ENCODE data around the gene GDAP2. TPM values are rescaled to one million over a fixed set of nuclear protein-coding genes. Genes with fewer than 3 reads are reported as not detected.

Gene GDAP2
- total and polyA plus RNA-seq, 2 donors (not counting 3 experiments of a cell fraction or from before 2014, with no cell fraction given): 4.5 to 21.5 TPM

- DNase-seq (ENCODE audit: low read depth, low spot score) (peak; percentile 76), FAIRE-seq (peak; percentile 89)
- Histone ChIP-seq H3K9me3 (replicated peaks; ENCODE audit: control insufficient read depth, insufficient read depth, low read length) (no peaks in the 10 kb centered on the region), H3K9ac (replicated peaks; ENCODE audit: extremely low read depth, insufficient read depth, low read length) (no peak overlapping the region), H3K27me3 (ENCODE audit: control insufficient read depth in 2 of 2, insufficient read depth in 2 of 2, low read length in 2 of 2) (no peaks in the 10 kb centered on the region), H3K27ac (ENCODE audit: insufficient read depth, low read depth, low read length) (no peak overlapping the region), H3K4me1 (ENCODE audit: control insufficient read depth, extremely low read depth, insufficient read depth, low read length) (no peaks in the 10 kb centered on the region), H3K4me2 (ENCODE audit: insufficient read depth, low read length) (no peak overlapping the region), H3K9me1 (replicated peaks; ENCODE audit: control insufficient read depth, extremely low read depth, insufficient read depth, low read length) (no peaks in the 10 kb centered on the region), H3K4me3 (replicated peaks in 1 of 3; ENCODE audit: insufficient read depth in 1 of 3, low read depth in 1 of 3, low read length in 3 of 3) (no peak overlapping the region), H4K20me1 (replicated peaks; ENCODE audit: control insufficient read depth, extremely low read depth, insufficient read depth, low read length) (no peaks in the 10 kb centered on the region), H2AFZ (ENCODE audit: low read depth, low read length) (no peak overlapping the region), H3K79me2 (ENCODE audit: control insufficient read depth, insufficient read depth, low read length) (no peaks in the 10 kb centered on the region), H3K36me3 (ENCODE audit: control insufficient read depth in 2 of 2, extremely low read depth in 1 of 2, insufficient read depth in 2 of 2, low read length in 2 of 2) (peaks cover 0 to 6% of the 10 kb centered on the region in 2 experiments)
- intact Hi-C loops (cut with micrococcal nuclease) (loop anchor here (1.0 to 10.0 kb wide), 7 partner anchors 79 to 831 kb away; partner anchors contain the start of gene TTF2), dilution Hi-C loops (cut with MboI; ENCODE audit: extremely low pct_ligation_motif_present, low sequenced_read_pairs) (no loop called here)
- CTCF ChIA-PET: interaction anchor here (0.6 to 5.1 kb wide), 44 partner anchors 9 to 803 kb away, joined by 3 to 74 read pairs (median 4); partner anchors contain the start of gene GDAP2
- POLR2A ChIA-PET: no interaction called here
- BruUV-seq (replicated peaks): no TSS peak
- TF ChIP-seq GATA2 (IDR thresholded peaks at IDR 0.05; ENCODE audit: insufficient read depth, insufficient read length, low read depth, low read length): no peak
- TF ChIP-seq CTCF (IDR thresholded peaks at IDR 0.05; ENCODE audit: extremely low read depth in 1 of 2, insufficient read depth in 1 of 2, low read depth in 1 of 2, low read length in 2 of 2): peak; percentile 58 to 68
Measured at GRCh38 chr1:117895482-117896114, 33.8 kb downstream of the GDAP2 start.

- Histone ChIP-seq H3K36me3 (ENCODE audit: control insufficient read depth in 2 of 2, extremely low read depth in 1 of 2, insufficient read depth in 2 of 2, low read length in 2 of 2) (peaks cover 0 to 6% of the 10 kb centered on the region in 2 experiments), H3K9ac (replicated peaks; ENCODE audit: extremely low read depth, insufficient read depth, low read length) (no peak overlapping the region), H3K4me1 (ENCODE audit: control insufficient read depth, extremely low read depth, insufficient read depth, low read length) (no peaks in the 10 kb centered on the region), H3K9me1 (replicated peaks; ENCODE audit: control insufficient read depth, extremely low read depth, insufficient read depth, low read length) (no peaks in the 10 kb centered on the region), H3K79me2 (ENCODE audit: control insufficient read depth, insufficient read depth, low read length) (no peaks in the 10 kb centered on the region), H3K4me3 (replicated peaks in 1 of 3; ENCODE audit: insufficient read depth in 1 of 3, low read depth in 1 of 3, low read length in 3 of 3) (no peak overlapping the region), H2AFZ (ENCODE audit: low read depth, low read length) (no peak overlapping the region), H3K27me3 (ENCODE audit: control insufficient read depth in 2 of 2, insufficient read depth in 2 of 2, low read length in 2 of 2) (no peaks in the 10 kb centered on the region), H3K27ac (ENCODE audit: insufficient read depth, low read depth, low read length) (no peak overlapping the region), H3K9me3 (replicated peaks; ENCODE audit: control insufficient read depth, insufficient read depth, low read length) (no peaks in the 10 kb centered on the region), H3K4me2 (ENCODE audit: insufficient read depth, low read length) (no peak overlapping the region), H4K20me1 (replicated peaks; ENCODE audit: control insufficient read depth, extremely low read depth, insufficient read depth, low read length) (no peaks in the 10 kb centered on the region)
- dilution Hi-C loops (cut with MboI; ENCODE audit: extremely low pct_ligation_motif_present, low sequenced_read_pairs): no loop called here
- DNase-seq (ENCODE audit: low read depth, low spot score) (no peak), FAIRE-seq (no peak)
- intact Hi-C loops (cut with micrococcal nuclease): loop anchor here (2.0 to 10.0 kb wide), 3 partner anchors 139 to 829 kb away; partner anchors contain the start of gene TTF2
- BruUV-seq (replicated peaks): no TSS peak
- no peak for TF ChIP-seq MYC (IDR thresholded peaks at IDR 0.05; ENCODE audit: low read depth, low read length)
- no peak for TF ChIP-seq CTCF (IDR thresholded peaks at IDR 0.05; ENCODE audit: extremely low read depth in 1 of 2, insufficient read depth in 1 of 2, low read depth in 1 of 2, low read length in 2 of 2)
- TF ChIP-seq FOS (IDR thresholded peaks at IDR 0.05; ENCODE audit: borderline replicate concordance, insufficient read depth, low read length): no peak
- no peak for TF ChIP-seq GATA2 (IDR thresholded peaks at IDR 0.05; ENCODE audit: insufficient read depth, insufficient read length, low read depth, low read length)
- TF ChIP-seq JUN (IDR thresholded peaks at IDR 0.05; ENCODE audit: borderline replicate concordance, insufficient read depth, insufficient read length, low read depth): no peak
- POLR2A ChIA-PET: no interaction called here
- CTCF ChIA-PET: interaction anchor here (1.1 to 5.1 kb wide), 8 partner anchors 13 to 381 kb away, joined by 3 to 74 read pairs (median 20); no protein-coding TSS in a partner anchor
Measured at GRCh38 chr1:117894078-117894477, 35.3 kb downstream of the GDAP2 start.

Measured in endothelial cell of umbilical vein (primary cell).